ENCODE data around the gene BYSL. TPM values are rescaled to one million over a fixed set of nuclear protein-coding genes. Genes with fewer than 3 reads are reported as not detected.

BYSL gene
- total RNA-seq, 1 donor from 2014 or later = 32.8 TPM

GRCh38 chr6:41975276-41975675 is 54.0 kb downstream of the BYSL start:
- Mint-ChIP-seq H3K4me3 (no peak overlapping the region), H3K36me3 (no peaks in the 10 kb centered on the region), H3K27ac (no peak overlapping the region), H3K9me3 (no peaks in the 10 kb centered on the region), H3K27me3 (ENCODE audit: low read depth) (no peaks in the 10 kb centered on the region), H3K4me1 (no peaks in the 10 kb centered on the region)
- TF ChIP-seq CTCF (IDR thresholded peaks at IDR 0.05; ENCODE audit: unreplicated experiment) = no peak
- DNase-seq (ENCODE audit: low spot score in 2 of 2, unreplicated experiment in 2 of 2) = no peak

- no peaks in the 10 kb centered on the region for H3K4me1 Mint-ChIP-seq
- H3K27ac Mint-ChIP-seq = no peak overlapping the region
- no peak for TF ChIP-seq CTCF (IDR thresholded peaks at IDR 0.05; ENCODE audit: unreplicated experiment)
- DNase-seq (ENCODE audit: low spot score in 2 of 2, unreplicated experiment in 2 of 2) = no peak
- peaks cover 4% of the 10 kb centered on the region for H3K9me3 Mint-ChIP-seq
- no peaks in the 10 kb centered on the region for H3K27me3 Mint-ChIP-seq (ENCODE audit: low read depth)
- no peak overlapping the region for H3K4me3 Mint-ChIP-seq
- H3K36me3 Mint-ChIP-seq = peaks cover 3% of the 10 kb centered on the region
These were observed 55.6 kb downstream of the BYSL start for GRCh38 chr6:41976794-41977484.

Other genes with a start within 250 kb of the BYSL start
- 3.2 to 4.4 TPM (median 3.8 TPM) in 3 replicates for gene TFEB, start 185.9 kb upstream of the BYSL start, total RNA-seq
- not detected in 3 replicates for gene PGC, start 174.1 kb upstream of the BYSL start, total RNA-seq
- gene FRS3, start 141.6 kb upstream of the BYSL start, total RNA-seq = 5.8 to 6.8 TPM (median 6.3 TPM) in 3 replicates
- 4.5 to 8.1 TPM (median 6.6 TPM) in 3 replicates for gene PRICKLE4, start 140.7 kb upstream of the BYSL start, total RNA-seq
- gene TOMM6, start 133.8 kb upstream of the BYSL start, total RNA-seq = 151 to 168 TPM (median 158 TPM) in 3 replicates
- 12.0 to 13.8 TPM (median 12.1 TPM) in 3 replicates for gene USP49, start 26.1 kb upstream of the BYSL start, total RNA-seq
- gene MED20, start 360 bp upstream of the BYSL start, total RNA-seq = 24.1 to 25.1 TPM (median 25.1 TPM) in 3 replicates
- 37.2 to 42.0 TPM (median 39.5 TPM) in 3 replicates for gene CCND3, start 20.3 kb downstream of the BYSL start, total RNA-seq
- 32.1 to 38.9 TPM (median 36.5 TPM) in 3 replicates for gene TAF8, start 129.0 kb downstream of the BYSL start, total RNA-seq
- gene C6orf132, start 221.1 kb downstream of the BYSL start, total RNA-seq = 22.4 to 23.9 TPM (median 22.5 TPM) in 3 replicates